NCI-H1417 (cell line): ENCODE measurements around the gene SOD1.
"Not testable (repeated sequence)": the region's sequence is repeated elsewhere in the genome, so short reads cannot be mapped to it uniquely, and the experiment has no call there.

ENCODE experiments used
- DNase-seq, 3 experiments: peaks; one replicate each; lab custom pipeline; 2025; lab: John Stamatoyannopoulos, UW

Gene SOD1

DNA sequence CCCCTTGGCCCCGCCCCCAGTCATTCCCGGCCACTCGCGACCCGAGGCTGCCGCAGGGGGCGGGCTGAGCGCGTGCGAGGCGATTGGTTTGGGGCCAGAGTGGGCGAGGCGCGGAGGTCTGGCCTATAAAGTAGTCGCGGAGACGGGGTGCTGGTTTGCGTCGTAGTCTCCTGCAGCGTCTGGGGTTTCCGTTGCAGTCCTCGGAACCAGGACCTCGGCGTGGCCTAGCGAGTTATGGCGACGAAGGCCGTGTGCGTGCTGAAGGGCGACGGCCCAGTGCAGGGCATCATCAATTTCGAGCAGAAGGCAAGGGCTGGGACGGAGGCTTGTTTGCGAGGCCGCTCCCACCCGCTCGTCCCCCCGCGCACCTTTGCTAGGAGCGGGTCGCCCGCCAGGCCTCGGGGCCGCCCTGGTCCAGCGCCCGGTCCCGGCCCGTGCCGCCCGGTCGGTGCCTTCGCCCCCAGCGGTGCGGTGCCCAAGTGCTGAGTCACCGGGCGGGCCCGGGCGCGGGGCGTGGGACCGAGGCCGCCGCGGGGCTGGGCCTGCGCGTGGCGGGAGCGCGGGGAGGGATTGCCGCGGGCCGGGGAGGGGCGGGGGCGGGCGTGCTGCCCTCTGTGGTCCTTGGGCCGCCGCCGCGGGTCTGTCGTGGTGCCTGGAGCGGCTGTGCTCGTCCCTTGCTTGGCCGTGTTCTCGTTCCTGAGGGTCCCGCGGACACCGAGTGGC is at the start of gene SOD1:
TSS of gene SOD1 (plus strand) at position 158 of the 723 bp plus-strand sequence. CDS start at position 235, 77 bp downstream.
- peak; percentile 96 to 98 (median 97) for DNase-seq

DNA sequence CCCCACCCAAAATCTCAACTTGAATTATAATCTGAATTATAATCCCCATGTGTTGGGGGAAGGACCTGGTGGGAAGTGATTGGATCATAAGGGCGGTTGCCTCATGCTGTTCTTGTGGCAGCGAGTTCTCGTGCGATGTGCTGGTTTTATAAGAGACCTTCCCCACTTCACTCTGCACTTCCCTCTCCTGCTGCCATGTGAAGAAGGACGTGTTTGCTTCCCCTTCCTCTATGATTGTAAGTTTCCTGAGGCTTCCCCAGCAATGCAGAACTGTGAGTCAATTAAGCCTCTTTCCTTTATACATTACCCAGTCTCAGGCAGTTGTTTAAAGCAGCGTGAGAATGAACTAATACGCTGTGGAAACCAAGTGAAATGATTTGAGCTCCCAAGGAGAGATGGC is 48.0 kb upstream of the SOD1 start:
- DNase-seq: no peak

GRCh38 chr21:31612894-31613785 is 46.4 kb upstream of the SOD1 start:
- DNase-seq: no peak

DNA sequence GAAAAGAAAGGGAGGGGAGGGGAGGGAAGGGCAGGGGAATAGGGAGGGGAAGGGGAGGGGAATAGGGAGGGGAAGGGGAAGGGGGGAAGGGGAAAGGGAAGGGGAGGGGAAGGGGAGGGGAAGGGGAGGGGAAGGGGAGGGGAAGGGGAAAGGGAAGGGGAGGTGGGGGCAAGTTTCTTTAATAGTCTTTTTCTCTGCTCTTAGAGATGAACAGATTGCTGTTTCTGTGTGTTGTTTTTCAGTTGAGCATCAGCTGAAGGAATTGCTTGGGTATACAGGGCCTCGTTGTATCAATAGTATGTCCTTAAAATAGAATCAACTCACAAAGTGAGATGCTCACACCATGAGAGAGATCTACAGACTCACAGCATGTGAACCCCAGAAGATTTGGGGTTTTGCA is 44.8 kb upstream of the SOD1 start:
- DNase-seq: no peak

- DNase-seq: no peak
Observed at GRCh38 chr21:31616216-31616615, 43.3 kb upstream of the SOD1 start.

- no peak for DNase-seq
Observed at GRCh38 chr21:31618696-31619430, 40.6 kb upstream of the SOD1 start.

DNA sequence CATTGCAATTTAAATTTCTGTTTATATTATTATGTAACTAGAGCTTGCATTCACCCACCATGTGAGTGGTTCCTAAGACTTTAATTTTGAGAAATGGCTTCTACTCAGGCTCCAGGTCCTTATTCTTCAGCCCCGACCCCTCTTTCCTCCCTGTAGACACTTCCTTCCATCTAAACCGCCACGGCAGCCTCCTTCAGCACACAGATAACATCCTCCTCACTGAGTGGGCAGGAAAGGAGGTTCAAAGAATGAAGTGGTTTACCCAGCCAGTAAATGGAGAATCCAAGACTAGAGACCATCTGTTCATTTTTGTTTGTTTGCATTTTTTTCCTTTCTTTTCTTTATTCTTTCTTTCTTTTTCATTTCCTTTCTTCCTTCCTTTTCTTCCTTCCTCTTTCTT is 37.1 kb upstream of the SOD1 start:
- no peak for DNase-seq

- no peak for DNase-seq
Observed at GRCh38 chr21:31623664-31624063, 35.8 kb upstream of the SOD1 start.

DNA sequence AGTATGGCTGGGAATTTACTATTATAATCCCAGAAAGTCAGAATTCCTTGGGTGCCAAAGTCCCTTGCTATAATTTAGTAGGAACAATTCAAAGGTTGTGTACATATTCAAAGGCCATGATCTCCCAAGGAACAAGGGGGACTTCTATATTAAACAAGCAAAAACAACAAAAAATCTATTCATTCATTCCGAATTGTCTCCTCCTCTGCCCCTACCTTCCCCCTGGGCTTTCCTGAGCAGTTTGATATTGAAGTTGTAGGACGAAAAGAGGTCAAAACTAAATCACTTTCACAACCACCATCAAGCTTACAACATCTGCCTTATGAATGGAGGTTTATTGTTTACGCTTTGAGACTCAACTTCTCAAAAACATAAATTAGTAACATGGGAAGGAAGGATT is 35.3 kb upstream of the SOD1 start:
- no peak for DNase-seq

- no peak for DNase-seq
Observed at GRCh38 chr21:31624961-31625491, 34.5 kb upstream of the SOD1 start.

DNA sequence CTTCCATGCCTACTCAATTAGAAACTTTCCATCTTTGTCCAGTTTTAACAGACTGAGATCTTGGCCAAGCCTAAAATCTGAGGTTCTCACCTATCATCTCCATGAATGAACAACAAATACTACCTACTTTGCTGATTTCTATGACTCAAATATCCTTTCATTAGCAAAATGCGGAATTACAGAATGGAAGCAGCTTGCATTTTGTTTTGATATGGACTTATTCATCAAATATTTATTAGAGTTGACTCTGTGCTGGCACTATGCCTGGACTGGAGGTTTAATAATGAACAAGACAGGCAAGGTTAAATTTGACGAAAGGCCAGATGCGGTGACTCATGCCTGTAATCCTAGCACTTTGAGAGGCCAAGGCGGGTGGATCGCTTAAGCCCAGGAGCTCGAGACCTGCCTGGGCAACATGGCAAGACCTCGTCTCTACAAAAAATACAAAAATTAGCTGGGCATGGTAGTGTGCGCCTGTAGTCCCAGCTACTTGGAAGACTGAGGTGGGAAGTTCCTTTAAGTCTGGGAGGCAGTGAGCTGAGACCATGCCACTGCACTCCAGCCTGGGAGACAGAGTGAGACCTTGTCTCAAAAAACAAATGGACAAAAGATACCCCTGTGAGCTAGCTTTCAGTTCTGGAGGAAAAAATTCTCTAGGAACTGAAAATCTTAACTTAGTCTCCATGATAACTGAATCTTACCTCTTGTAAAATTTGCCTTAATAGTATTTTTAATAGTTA is 29.4 kb upstream of the SOD1 start:
- peak in 1 of 3 experiments; percentile 32 for DNase-seq

GRCh38 chr21:31631881-31632280 is 27.6 kb upstream of the SOD1 start:
- not testable (repeated sequence) for DNase-seq

DNA sequence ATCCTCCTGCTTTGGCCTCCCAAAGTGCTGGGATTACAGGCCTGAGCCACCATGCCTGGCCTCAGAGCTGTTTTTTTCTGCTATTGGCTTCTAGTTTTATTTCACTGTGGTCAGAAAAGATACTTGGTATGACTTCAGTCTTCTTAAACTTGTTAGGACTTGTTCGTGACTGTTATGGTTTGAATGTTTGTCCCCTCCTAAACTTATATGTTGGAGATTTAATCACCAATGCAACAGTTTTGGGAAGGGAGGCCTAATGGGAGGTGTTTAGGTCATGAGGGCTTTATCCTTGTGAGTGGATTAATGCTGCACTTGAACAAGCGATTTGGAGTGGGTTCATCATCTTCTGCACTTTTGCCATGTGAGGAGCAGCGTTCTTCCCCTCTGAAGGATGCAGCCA is 24.5 kb upstream of the SOD1 start:
- DNase-seq: no peak

DNA sequence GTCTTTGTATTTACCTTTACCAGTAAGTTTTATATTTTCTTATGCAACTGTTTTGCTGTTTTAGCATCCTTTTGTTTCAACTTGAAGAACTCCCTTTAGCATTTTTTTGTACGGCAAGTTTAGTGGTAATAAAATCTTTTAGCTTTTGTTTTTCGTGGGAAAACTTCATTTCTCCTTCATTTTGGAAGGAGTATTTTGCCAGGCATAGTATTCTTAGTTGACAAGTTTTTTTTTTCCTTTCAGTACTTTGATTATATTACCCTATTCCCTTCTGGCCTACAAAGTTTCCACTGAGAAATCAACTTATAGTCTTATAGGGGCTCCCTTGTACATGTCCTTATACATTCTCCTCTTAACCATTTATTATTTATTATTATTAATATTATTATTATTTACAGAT is 22.6 kb upstream of the SOD1 start:
- no peak for DNase-seq

GRCh38 chr21:31641416-31641922 is 18.0 kb upstream of the SOD1 start:
- DNase-seq: no peak

GRCh38 chr21:31644643-31645042 is 14.8 kb upstream of the SOD1 start:
- no peak for DNase-seq

DNA sequence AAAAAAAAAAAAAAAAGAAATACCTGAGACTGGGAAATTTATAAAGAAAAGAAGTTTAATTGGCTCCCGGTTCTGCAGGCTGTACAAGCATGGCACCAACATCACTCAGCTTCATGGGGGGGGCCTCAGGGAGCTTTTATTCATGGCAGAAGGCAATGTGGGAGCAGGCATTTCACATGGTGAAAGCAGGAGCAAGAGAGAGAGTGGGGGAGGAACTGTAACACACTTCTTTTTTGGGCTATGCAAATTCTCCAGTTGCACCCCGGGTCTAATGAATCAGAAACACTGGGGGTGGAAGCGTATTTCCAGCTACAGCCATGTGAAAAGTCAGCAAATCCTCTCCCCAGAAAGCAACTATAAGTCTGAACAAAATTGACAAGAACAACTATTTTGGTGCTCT is 11.8 kb upstream of the SOD1 start:
- no peak for DNase-seq

DNA sequence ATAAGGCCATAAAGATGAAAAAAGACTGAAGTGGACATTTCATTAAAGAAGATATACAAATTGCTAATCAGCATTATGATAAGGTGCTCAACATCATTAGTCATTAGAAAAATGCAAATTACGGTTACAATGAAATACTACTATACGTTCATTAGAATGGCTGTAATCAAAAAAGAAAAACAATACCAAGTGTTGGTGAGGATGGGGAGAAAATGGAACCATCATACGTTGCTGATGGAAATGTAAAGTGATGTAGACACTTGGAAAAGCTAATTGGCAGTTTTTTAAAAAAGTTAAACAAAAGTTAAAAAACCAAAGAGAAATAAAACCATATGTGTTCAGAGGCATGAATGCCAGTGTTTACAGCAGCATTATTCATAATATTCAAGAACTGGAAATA is 8.6 kb upstream of the SOD1 start:
- DNase-seq: no peak

- DNase-seq: not testable (repeated sequence)
Observed at GRCh38 chr21:31651491-31651890, 8.0 kb upstream of the SOD1 start.

DNA sequence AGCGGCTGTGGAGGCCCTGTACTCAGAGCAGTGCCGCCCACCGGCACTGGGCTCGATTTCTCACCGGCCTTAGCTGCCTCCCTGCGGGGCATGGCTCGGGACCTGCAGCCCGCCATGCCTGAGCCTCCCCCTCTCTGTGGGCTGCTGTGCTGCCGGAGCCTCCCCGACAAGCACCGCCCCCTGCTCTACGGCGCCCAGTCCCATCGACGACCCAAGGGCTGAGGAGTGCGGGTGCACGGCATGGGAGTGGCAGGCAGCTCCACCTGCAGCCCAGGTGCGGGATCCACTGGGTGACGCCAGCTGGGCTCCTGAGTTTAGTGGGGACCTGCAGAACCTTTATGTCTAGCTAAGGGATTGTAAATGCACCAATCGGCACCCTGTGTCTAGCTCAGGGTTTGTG is 5.2 kb upstream of the SOD1 start:
- DNase-seq: no peak

- not testable (repeated sequence) for DNase-seq
Observed at GRCh38 chr21:31654821-31655580, 4.5 kb upstream of the SOD1 start.
